ENCODE results near the gene FGL2. TPM values are rescaled to one million over a fixed set of nuclear protein-coding genes. Genes with fewer than 3 reads are reported as not detected.
"Not testable (repeated sequence)": the region's sequence is repeated elsewhere in the genome, so short reads cannot be mapped to it uniquely, and the experiment has no call there.

Gene FGL2
- total and polyA plus RNA-seq, 2 donors from 2014 or later: 27.5 to 96.9 TPM

GRCh38 chr7:77239471-77239870 lies 39.9 kb upstream of the FGL2 start:
- H3K4me1 ChIP-seq (ENCODE audit: control insufficient read depth in 2 of 3, insufficient read depth in 2 of 3, low read depth in 1 of 3, low read length in 3 of 3): peaks cover 0 to 2% (median 0%) of the 10 kb centered on the region in 3 donors
- H3K9ac ChIP-seq (ENCODE audit: low read length in 3 of 3): no peak overlapping the region
- H3K27ac ChIP-seq (ENCODE audit: low read depth in 2 of 2, low read length in 2 of 2): no peak overlapping the region
- no peak overlapping the region for H3K4me3 ChIP-seq (ENCODE audit: low read length in 3 of 3)
- intact Hi-C loops (cut with DNase I): no loop called here
- peaks cover 0 to 2% (median 0%) of the 10 kb centered on the region in 3 donors for H3K36me3 ChIP-seq (ENCODE audit: control insufficient read depth in 2 of 3, insufficient read depth in 3 of 3, low read length in 3 of 3)
- no peak for FAIRE-seq
- no peaks in the 10 kb centered on the region for H3K9me3 ChIP-seq (ENCODE audit: control insufficient read depth in 2 of 3, insufficient read depth in 1 of 3, low read length in 3 of 3)
- no peak for DNase-seq
- no peaks in the 10 kb centered on the region for H3K27me3 ChIP-seq (ENCODE audit: control insufficient read depth, insufficient read depth, low read length)
- no peak for TF ChIP-seq CTCF (IDR thresholded peaks at IDR 0.05; ENCODE audit: borderline replicate concordance, extremely low read depth, insufficient read depth)

- no peaks in the 10 kb centered on the region for H3K9me3 ChIP-seq (ENCODE audit: control insufficient read depth in 2 of 3, insufficient read depth in 1 of 3, low read length in 3 of 3)
- no peak for DNase-seq
- H3K9ac ChIP-seq (ENCODE audit: low read length in 3 of 3): no peak overlapping the region
- H3K36me3 ChIP-seq (ENCODE audit: control insufficient read depth in 2 of 3, insufficient read depth in 3 of 3, low read length in 3 of 3): peaks cover 0 to 2% (median 0%) of the 10 kb centered on the region in 3 donors
- H3K27ac ChIP-seq (ENCODE audit: low read depth in 2 of 2, low read length in 2 of 2): no peak overlapping the region
- H3K4me3 ChIP-seq (ENCODE audit: low read length in 3 of 3): no peak overlapping the region
- no peak for FAIRE-seq
- intact Hi-C loops (cut with DNase I): no loop called here
- TF ChIP-seq CTCF (IDR thresholded peaks at IDR 0.05; ENCODE audit: borderline replicate concordance, extremely low read depth, insufficient read depth): no peak
- no peaks in the 10 kb centered on the region for H3K27me3 ChIP-seq (ENCODE audit: control insufficient read depth, insufficient read depth, low read length)
- H3K4me1 ChIP-seq (ENCODE audit: control insufficient read depth in 2 of 3, insufficient read depth in 2 of 3, low read depth in 1 of 3, low read length in 3 of 3): peaks cover 0 to 2% (median 0%) of the 10 kb centered on the region in 3 donors
Measured at GRCh38 chr7:77238703-77239136, 39.1 kb upstream of the FGL2 start.

- intact Hi-C loops (cut with DNase I): no loop called here
- no peaks in the 10 kb centered on the region for H3K27me3 ChIP-seq (ENCODE audit: control insufficient read depth, insufficient read depth, low read length)
- no peak overlapping the region for H3K4me3 ChIP-seq (ENCODE audit: low read length in 3 of 3)
- no peak for TF ChIP-seq CTCF (IDR thresholded peaks at IDR 0.05; ENCODE audit: borderline replicate concordance, extremely low read depth, insufficient read depth)
- H3K27ac ChIP-seq (ENCODE audit: low read depth in 2 of 2, low read length in 2 of 2): no peak overlapping the region
- peaks cover 0 to 4% (median 0%) of the 10 kb centered on the region in 3 donors for H3K4me1 ChIP-seq (ENCODE audit: control insufficient read depth in 2 of 3, insufficient read depth in 2 of 3, low read depth in 1 of 3, low read length in 3 of 3)
- H3K9me3 ChIP-seq (ENCODE audit: control insufficient read depth in 2 of 3, insufficient read depth in 1 of 3, low read length in 3 of 3): peaks cover 0 to 8% (median 2%) of the 10 kb centered on the region in 3 donors
- peaks cover 0 to 2% (median 0%) of the 10 kb centered on the region in 3 donors for H3K36me3 ChIP-seq (ENCODE audit: control insufficient read depth in 2 of 3, insufficient read depth in 3 of 3, low read length in 3 of 3)
- DNase-seq: no peak
- FAIRE-seq: no peak
- H3K9ac ChIP-seq (ENCODE audit: low read length in 3 of 3): no peak overlapping the region
Measured at GRCh38 chr7:77235276-77235675, 35.7 kb upstream of the FGL2 start.

- H3K9me3 ChIP-seq (ENCODE audit: control insufficient read depth in 2 of 3, insufficient read depth in 1 of 3, low read length in 3 of 3): peaks cover 0 to 9% (median 2%) of the 10 kb centered on the region in 3 donors
- TF ChIP-seq CTCF (IDR thresholded peaks at IDR 0.05; ENCODE audit: borderline replicate concordance, extremely low read depth, insufficient read depth): no peak
- no peak for FAIRE-seq
- no peak overlapping the region for H3K4me3 ChIP-seq (ENCODE audit: low read length in 3 of 3)
- H3K27ac ChIP-seq (ENCODE audit: low read depth in 2 of 2, low read length in 2 of 2): no peak overlapping the region
- H3K9ac ChIP-seq (ENCODE audit: low read length in 3 of 3): no peak overlapping the region
- no peak for DNase-seq
- intact Hi-C loops (cut with DNase I): no loop called here
- H3K36me3 ChIP-seq (ENCODE audit: control insufficient read depth in 2 of 3, insufficient read depth in 3 of 3, low read length in 3 of 3): peaks cover 0 to 2% (median 0%) of the 10 kb centered on the region in 3 donors
- peaks cover 0 to 2% (median 0%) of the 10 kb centered on the region in 3 donors for H3K4me1 ChIP-seq (ENCODE audit: control insufficient read depth in 2 of 3, insufficient read depth in 2 of 3, low read depth in 1 of 3, low read length in 3 of 3)
- H3K27me3 ChIP-seq (ENCODE audit: control insufficient read depth, insufficient read depth, low read length): no peaks in the 10 kb centered on the region
Measured at GRCh38 chr7:77232467-77232866, 32.8 kb upstream of the FGL2 start.

- H3K4me1 ChIP-seq (ENCODE audit: control insufficient read depth in 2 of 3, insufficient read depth in 2 of 3, low read depth in 1 of 3, low read length in 3 of 3); H3K4me3 ChIP-seq (ENCODE audit: low read length in 3 of 3); H3K27me3 ChIP-seq (ENCODE audit: control insufficient read depth, insufficient read depth, low read length); H3K36me3 ChIP-seq (ENCODE audit: control insufficient read depth in 2 of 3, insufficient read depth in 3 of 3, low read length in 3 of 3); H3K9ac ChIP-seq (ENCODE audit: low read length in 3 of 3); DNase-seq; H3K9me3 ChIP-seq (ENCODE audit: control insufficient read depth in 2 of 3, insufficient read depth in 1 of 3, low read length in 3 of 3); FAIRE-seq; H3K27ac ChIP-seq (ENCODE audit: low read depth in 2 of 2, low read length in 2 of 2); intact Hi-C loops (cut with DNase I): not testable (repeated sequence)
Measured at GRCh38 chr7:77228795-77229194, 29.2 kb upstream of the FGL2 start.
